Esophagus squamous epithelium (tissue), 5 donors: ENCODE data around the gene WDR70. TPM values are rescaled to one million over a fixed set of nuclear protein-coding genes. Genes with fewer than 3 reads are reported as not detected.

Source experiments
- DNase-seq: peaks from one replicate; lab custom pipeline; 2025; lab: John Stamatoyannopoulos, UW
- H3K27ac ChIP-seq, 4 donors: fragments of 200-600 bp; sonication (generic); one replicate each; pipeline ENCODE4 v1.5.1; 2016 to 2019; ENCODE audit warnings: mild to moderate bottlenecking in 1 of 4
- H3K27me3 ChIP-seq, 4 donors: fragments of 200-600 bp; sonication (generic); 1 replicate in 3 of 4; 2 replicates in 1 of 4; pipeline versions ENCODE4 v1.5.1 to v1.6.0; 2017 to 2021; ENCODE audit warnings: antibody characterized with exemption in 1 of 4
- H3K36me3 ChIP-seq, 3 donors: fragments of 200-600 bp; sonication (generic); one replicate each; pipeline ENCODE4 v1.5.1; 2016 to 2019
- H3K4me1 ChIP-seq, 3 donors: fragments of 200-600 bp; sonication (generic); one replicate each; pipeline ENCODE4 v1.5.1; 2017 to 2019
- H3K4me3 ChIP-seq, 4 donors: fragments of 200-600 bp; sonication (generic); 1 replicate in 3 of 4; 2 replicates in 1 of 4; pipeline ENCODE4 v1.5.1; 2016 to 2019; ENCODE audit warnings: mild to moderate bottlenecking in 2 of 4, moderate library complexity in 1 of 4
- H3K9me3 ChIP-seq, 3 donors: fragments of 200-600 bp; sonication (generic); one replicate each; pipeline ENCODE4 v1.5.1; 2016 to 2019
- CTCF ChIP-seq, 6 experiments: fragments of 450-650 bp in 4 of 6; fragments of 200-600 bp in 2 of 6; sonication (generic) in 2 of 6; IDR thresholded peaks; one replicate each; pipeline ENCODE4 v1.5.1; 2016 to 2019; ENCODE audit warnings: antibody characterized with exemption in 6 of 6, mild to moderate bottlenecking in 4 of 6, moderate library complexity in 4 of 6
- POLR2A ChIP-seq, 4 donors: fragments of 450-650 bp; IDR thresholded peaks; one replicate each; pipeline ENCODE4 v1.6.1; 2017; ENCODE audit warnings: antibody characterized with exemption in 4 of 4, mild to moderate bottlenecking in 4 of 4, moderate library complexity in 3 of 4
- WGBS, 2 donors: methylation state at CpG; one replicate each; pipeline ENCODE4 v1.1.5; 2018; 5-methylcytosine and 5-hydroxymethylcytosine counted together
- intact Hi-C: fragments of 100-400 bp; cut with DNase I; formaldehyde crosslinking; loops from one replicate; pipeline ENCODE4 v1.15.0; 2022
- total RNA-seq, 4 donors: library from RNA; depleted of rRNA; stranded (reverse); fragments of >200 nt; gene quantifications; one replicate each; pipeline ENCODE4 v1.1.0, GENCODE V29; 2016
- donor health status: DM: yes; HTN: yes; CAD: no.

WDR70 gene
- total RNA-seq, 4 donors from 2014 or later: 8.2 to 26.1 (median 15.5) TPM

DNA sequence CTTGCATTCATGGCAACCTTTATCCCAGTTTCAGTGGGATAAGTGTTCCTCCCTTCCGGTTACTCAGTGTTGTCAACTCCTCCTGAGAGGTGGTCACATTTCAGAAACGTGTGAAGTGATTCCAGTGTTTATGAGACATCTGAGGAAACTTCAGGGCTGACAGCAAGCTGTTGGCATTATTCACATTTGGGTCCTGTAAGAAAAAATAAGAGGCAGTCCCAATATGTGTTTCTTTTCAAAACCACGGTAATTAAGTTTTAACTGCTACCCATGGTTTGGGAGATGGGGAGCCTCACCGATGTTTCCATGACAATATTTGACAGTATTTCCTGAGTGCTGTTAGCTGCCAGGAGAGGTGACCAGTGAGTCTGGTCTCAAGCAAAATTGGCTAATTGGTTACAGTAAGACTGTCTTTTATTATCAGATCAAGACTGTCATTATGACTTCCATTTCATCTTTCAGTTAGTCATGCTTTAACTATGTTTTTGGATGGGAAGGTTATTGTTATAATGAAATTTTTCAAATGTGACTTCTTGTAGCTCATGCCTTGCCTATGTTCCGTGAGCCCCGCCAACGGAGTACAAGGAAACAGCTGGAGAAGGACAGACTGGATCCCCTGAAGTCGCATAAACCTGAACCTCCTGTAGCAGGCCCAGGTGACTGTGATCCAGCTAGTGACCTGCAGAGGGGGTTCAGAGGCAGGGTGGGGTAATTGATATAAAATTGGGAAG is 345.4 kb downstream of the WDR70 start:
- TF ChIP-seq CTCF (IDR thresholded peaks at IDR 0.05): no peak
- no peak for TF ChIP-seq POLR2A (IDR thresholded peaks at IDR 0.05)
- Histone ChIP-seq H3K27me3 (no peaks in the 10 kb centered on the region), H3K27ac (no peak overlapping the region), H3K36me3 (peaks cover 0 to 61% (median 5%) of the 10 kb centered on the region in 3 donors), H3K4me1 (no peaks in the 10 kb centered on the region), H3K9me3 (no peaks in the 10 kb centered on the region), H3K4me3 (no peak overlapping the region)
- intact Hi-C loops: no loop called here
- no peak for DNase-seq
- 90 to 92% methylated on average over 8 of the region's 8 CpGs for WGBS, 2 donors

GRCh38 chr5:37725185-37725584 is 346.1 kb downstream of the WDR70 start:
- Histone ChIP-seq H3K4me1 (no peaks in the 10 kb centered on the region), H3K4me3 (no peak overlapping the region), H3K9me3 (no peaks in the 10 kb centered on the region), H3K27ac (no peak overlapping the region), H3K36me3 (peaks cover 0 to 65% (median 5%) of the 10 kb centered on the region in 3 donors), H3K27me3 (no peaks in the 10 kb centered on the region)
- intact Hi-C loops: no loop called here
- TF ChIP-seq POLR2A (IDR thresholded peaks at IDR 0.05): no peak
- no peak for TF ChIP-seq CTCF (IDR thresholded peaks at IDR 0.05)
- 95 to 98% methylated on average over 1 to 2 of the region's 2 CpGs for WGBS, 2 donors
- no peak for DNase-seq

DNA sequence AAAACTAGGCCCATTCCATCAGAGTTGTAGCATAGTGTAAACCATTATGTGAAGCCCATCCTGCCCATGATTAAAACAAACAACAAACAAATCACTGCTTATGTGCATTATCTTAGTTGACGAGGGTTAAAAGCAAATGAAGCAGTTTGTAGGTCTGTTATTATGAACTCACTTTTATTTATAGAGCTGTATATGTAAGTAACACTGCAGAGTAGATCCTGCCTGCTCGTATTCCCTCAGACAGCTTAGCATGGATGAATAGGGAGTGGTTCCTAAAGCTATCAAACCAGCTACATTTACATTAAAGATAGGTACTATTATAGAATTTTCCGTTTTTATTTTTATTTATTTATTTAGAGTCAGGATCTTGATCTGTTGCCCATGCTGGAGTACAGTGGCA is 348.1 kb downstream of the WDR70 start:
- Histone ChIP-seq H3K4me3 (no peak overlapping the region), H3K27ac (no peak overlapping the region), H3K27me3 (no peaks in the 10 kb centered on the region), H3K9me3 (no peaks in the 10 kb centered on the region), H3K36me3 (peaks cover 3 to 60% (median 5%) of the 10 kb centered on the region in 3 donors), H3K4me1 (no peaks in the 10 kb centered on the region)
- TF ChIP-seq POLR2A (IDR thresholded peaks at IDR 0.05) (no peak), CTCF (IDR thresholded peaks at IDR 0.05) (no peak)
- WGBS, 2 donors: 91 to 93% methylated on average over 3 of the region's 3 CpGs
- no peak for DNase-seq
- intact Hi-C loops: no loop called here

- no peak for TF ChIP-seq POLR2A (IDR thresholded peaks at IDR 0.05)
- no peak for TF ChIP-seq CTCF (IDR thresholded peaks at IDR 0.05)
- no peaks in the 10 kb centered on the region for H3K9me3 ChIP-seq
- intact Hi-C loops: no loop called here
- DNase-seq: no peak
- peaks cover 3 to 62% (median 5%) of the 10 kb centered on the region in 3 donors for H3K36me3 ChIP-seq
- no peaks in the 10 kb centered on the region for H3K27me3 ChIP-seq
- H3K27ac ChIP-seq: no peak overlapping the region
- no peak overlapping the region for H3K4me3 ChIP-seq
- no peaks in the 10 kb centered on the region for H3K4me1 ChIP-seq
- WGBS, 2 donors: 83 to 94% methylated on average over 3 of the region's 3 CpGs
Observed at GRCh38 chr5:37730896-37731455, 351.9 kb downstream of the WDR70 start.

DNA sequence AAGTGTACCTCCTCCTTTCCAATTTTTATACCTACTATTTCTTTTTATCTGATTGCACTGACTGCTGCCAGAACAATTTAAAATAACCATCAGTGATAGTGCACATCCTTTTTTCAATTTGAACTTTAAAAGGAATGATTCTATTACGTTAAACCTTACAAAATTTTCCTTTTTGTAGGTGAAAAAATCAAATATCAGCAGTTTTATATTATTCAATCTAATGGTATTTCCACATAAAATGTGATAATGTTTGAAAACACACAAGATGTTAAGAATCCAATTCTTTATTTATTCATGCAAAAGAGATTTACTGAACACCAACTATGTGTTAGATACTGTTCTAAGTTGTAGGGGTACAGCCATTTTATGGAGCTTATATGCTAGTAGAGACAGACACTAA is 355.0 kb downstream of the WDR70 start:
- WGBS, 2 donors: 0% methylated on average over 1 of the region's 1 CpG
- no peak for DNase-seq
- Histone ChIP-seq H3K36me3 (peaks cover 0 to 39% (median 3%) of the 10 kb centered on the region in 3 donors), H3K4me1 (peaks cover 0 to 19% (median 4%) of the 10 kb centered on the region in 3 donors), H3K27me3 (no peaks in the 10 kb centered on the region), H3K9me3 (no peaks in the 10 kb centered on the region), H3K4me3 (no peak overlapping the region), H3K27ac (no peak overlapping the region)
- intact Hi-C loops: no loop called here
- TF ChIP-seq CTCF (IDR thresholded peaks at IDR 0.05) (no peak), POLR2A (IDR thresholded peaks at IDR 0.05) (no peak)
